ENCODE measurements around the gene ATP4B.

Gene ATP4B

GRCh38 chr13:113605461-113605860 is 52.5 kb downstream of the ATP4B start:
- DNase-seq, result no peak

- no peak for DNase-seq
Measured at GRCh38 chr13:113604186-113604585, 53.8 kb downstream of the ATP4B start.

- no peak for DNase-seq
Measured at GRCh38 chr13:113603116-113603710, 54.8 kb downstream of the ATP4B start.

- no peak for DNase-seq
Measured at GRCh38 chr13:113602291-113602988, 55.6 kb downstream of the ATP4B start.

- no peak for DNase-seq
Measured at GRCh38 chr13:113601166-113602070, 56.6 kb downstream of the ATP4B start.

GRCh38 chr13:113599391-113599790 is 58.6 kb downstream of the ATP4B start:
- no peak for DNase-seq
